Stimulated activated CD4-positive, alpha-beta T cell treated with anti-CD3 and anti-CD28 coated beads, Interleukin-1b, Interleukin-23, amount 100 ng/mL, for 48 hours (primary cell): ENCODE results near the gene SNRNP40.

Experiments used
- DNase-seq: peaks from one replicate; pipeline ENCODE4 v3.0.0-alpha.2; 2020

SNRNP40 gene

DNA sequence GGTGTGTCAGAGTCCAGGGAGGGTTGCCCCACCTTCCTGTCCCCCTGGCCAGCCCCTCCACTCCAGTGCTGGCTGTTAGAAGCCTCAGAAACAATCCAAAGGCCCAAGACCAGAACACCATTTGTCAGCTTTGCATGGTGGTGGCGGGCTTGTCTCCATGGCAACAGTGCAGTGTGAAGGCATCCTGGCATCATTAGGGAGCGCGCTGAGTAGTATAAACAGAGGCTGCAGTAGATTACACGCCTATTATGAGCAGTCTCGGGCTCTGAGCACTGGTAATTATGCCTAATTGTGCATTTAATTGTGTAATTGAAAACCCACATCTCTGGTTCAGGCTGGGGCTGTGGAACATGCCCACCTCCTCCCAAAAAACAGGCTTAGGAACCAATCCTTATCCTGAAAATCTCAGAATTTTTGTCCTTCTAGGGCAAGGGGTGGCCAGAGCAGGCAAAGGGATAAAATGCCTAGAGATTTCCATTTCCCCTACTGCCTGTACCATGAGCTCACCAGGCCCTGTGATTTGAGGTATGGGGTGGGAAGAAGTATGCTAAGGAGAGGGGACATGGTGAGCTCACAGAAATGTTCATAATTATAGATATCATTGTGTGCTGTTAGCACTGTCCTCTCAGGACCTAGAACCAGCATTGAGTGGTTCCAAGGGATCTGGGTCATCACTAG is 68.6 kb downstream of the SNRNP40 start:
- DNase-seq, result no peak

DNA sequence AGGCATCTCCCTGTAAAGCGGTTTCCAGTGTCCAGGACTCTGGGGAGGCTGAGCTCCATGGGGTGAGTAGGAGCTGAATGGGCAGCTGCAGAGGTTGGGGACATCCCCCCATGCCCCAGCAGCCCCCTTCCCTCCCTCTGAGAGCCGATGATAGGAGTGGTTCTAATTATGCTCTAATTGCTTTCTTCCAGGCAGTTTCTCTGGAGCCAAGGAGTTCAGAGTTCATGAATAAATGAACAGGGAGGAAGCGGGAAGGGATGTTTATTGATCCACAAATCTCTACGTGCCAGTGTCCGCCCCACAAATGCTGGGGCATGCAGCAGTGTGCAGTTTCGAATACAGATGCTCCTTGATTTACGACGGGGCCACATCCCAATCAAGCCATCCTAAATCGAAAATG is 72.5 kb downstream of the SNRNP40 start:
- DNase-seq, result no peak

DNA sequence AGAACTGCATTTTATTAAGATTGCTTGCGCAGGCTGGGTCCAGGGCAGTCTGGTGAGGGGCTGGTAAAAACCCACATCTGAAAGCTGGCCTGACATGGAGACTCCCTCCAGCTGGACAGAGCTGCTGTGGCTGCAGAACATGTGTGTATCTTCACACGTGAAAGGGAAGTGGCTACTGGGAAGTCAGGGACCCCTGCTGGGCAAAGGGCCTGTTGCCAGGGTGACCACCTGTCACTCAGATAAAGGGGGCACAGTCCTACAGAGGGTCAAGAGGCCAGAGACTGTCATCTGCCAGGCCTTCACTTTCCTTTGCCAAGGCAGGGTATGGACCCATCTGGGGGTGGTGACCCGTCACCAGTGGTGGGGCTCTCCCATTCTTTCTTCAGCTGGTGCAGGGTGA is 74.4 kb downstream of the SNRNP40 start:
- no peak for DNase-seq

DNA sequence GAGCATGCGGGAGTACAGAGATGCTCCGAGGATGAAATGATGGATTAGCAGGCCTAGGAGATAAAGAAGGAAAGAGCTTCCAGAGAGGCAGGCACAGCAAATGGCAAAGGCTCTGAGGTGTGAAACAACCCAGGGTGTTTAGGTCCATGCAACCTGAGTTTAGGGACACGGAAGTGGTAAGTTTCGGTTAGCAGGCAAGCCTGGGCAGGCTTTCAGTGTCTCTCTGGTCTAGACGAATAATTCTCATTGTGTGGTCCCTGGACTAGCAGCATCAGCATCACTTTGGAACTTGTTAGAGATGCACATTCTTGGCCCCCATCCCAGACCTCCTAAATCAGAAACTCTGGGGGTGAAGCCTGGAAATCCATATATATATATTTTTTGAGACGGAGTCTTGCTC is 75.5 kb downstream of the SNRNP40 start:
- no peak for DNase-seq

DNA sequence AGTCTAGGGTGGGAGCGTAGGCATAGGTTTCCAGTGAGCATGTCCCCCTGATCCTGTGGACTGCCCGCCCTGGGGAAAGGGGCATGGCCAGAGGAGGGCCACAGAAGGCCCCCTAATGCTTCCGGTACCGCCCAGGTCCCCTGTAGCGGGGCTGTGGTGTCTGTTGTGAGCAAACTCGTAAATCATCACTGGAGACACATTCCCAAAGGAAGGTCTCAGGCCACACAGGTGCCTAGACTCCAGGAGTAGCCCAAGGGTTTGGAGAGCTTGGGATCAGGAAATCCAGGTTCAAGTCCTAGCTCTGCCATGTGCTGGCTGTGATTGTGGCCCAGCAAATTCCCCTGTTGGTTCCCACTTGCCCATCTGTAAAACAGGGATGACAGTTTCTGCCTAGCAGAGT is 77.1 kb downstream of the SNRNP40 start:
- no peak for DNase-seq

DNA sequence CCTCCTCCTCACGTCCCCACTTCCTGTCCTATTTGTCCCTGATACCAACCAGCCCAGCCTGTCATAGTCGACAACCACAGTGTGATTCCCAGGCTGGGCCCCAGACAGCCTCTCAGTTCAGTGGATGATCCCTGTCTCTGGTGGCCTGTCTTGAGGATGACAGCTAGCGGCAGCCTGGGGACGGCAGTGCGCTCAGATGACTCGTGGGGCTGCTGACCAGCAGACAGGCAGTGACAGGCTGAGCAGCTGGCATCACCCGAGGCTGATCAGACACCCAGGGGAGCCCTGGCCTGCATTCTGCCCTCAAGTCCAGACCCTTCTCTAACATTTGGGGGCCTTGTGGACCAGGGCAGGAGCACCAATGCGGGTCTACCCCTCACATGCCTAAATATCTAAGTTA is 77.9 kb downstream of the SNRNP40 start:
- no peak for DNase-seq

DNA sequence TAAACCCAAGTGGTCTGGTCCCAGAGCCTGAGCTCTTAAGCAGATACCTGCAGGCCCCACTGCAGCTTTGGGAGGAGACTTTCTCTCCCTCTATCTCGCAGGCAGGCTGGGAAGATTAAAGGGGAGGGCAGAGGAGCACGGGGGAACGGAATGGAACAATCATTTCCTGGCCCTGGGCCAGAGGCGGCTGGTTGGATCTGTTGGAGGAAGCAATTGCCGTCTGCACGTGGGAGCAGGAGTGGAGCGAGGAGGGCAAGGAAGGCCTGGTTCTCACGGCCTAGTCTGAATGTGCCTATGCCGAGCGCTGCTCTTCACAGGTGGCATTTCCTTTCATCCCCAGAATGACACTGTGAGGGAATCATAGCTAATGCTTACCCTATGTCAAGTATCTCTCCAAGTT is 80.6 kb downstream of the SNRNP40 start:
- no peak for DNase-seq

DNA sequence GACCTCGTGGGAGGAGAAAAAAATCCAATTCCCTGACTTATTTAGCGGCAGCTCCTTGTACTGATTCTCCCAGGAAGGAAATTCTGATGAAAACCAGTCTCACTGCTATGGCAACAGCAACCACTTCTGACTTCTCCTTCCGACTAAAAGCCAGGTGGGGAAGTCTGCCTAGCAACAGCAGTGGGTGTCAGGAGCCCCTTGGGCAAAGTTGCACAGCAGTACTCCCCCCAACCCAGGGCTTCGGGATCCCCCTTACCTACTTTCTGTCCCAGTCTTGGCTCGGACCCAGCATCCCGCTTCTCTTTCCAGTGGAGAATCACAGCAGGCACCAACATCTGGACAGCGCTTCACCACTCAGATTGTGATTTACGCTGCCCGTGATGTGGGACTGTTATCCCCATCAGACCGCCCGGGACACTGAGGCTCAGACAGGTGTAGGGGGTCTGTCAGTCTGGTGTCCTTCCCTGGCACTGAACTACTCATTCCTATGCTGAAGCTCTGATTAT is 81.5 kb downstream of the SNRNP40 start:
- DNase-seq, result no peak

DNA sequence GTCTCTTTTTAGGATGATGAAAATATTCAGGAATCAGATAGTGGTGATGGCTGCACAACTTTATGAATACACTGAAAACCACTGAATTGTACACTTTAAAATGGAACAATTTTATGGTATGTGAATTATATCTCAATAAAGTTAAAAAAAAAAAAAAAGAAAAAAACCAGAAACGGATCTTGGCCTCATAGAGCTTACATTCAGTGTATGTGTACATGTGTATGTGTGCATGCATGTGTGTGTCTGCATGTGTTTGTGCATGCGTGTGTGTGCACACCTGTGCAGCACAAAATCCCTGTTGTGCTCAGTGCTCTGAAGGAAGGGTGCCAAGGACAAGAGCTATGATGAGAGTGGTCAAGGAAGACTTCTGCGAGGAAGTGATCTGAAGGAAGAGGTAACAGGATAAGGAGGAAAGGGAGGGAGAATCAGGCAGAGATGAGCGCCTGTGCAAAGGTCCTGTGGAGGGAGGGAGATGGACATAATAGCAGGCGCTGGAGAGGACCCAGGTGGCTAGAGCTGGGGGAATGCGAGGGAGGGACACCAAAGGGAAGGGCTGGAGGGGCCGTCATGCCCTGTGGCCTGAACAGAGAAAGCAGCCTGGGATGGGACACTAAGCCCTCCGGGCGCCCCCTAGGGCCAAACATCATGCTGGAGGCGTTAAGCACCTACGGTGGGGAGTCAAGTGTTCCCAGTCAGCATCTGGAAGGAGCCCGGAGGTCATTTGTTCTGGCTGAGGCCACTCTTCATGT is 82.1 kb downstream of the SNRNP40 start:
- DNase-seq, result no peak
